HL-60/S4 treated with phorbol 12-myristate 13-acetate at 8.2 ng/mL for 4 days and 3 days (cell line): ENCODE measurements around the gene GALR2.
"Not testable (repeated sequence)": the region's sequence is repeated elsewhere in the genome, so short reads cannot be mapped to it uniquely, and the experiment has no call there.

Source experiments
- in situ Hi-C: fragments of 300-500 bp; cut with MboI; formaldehyde crosslinking; loops from 2 replicates; pipeline ENCODE4 v1.15.0; 2022; ENCODE audit warnings: low sequenced_read_pairs

The GALR2 gene

GRCh38 chr17:76049836-76050537 lies 24.6 kb upstream of the GALR2 start:
- in situ Hi-C loops = no loop called here

GRCh38 chr17:76050538-76051467 lies 23.8 kb upstream of the GALR2 start:
- in situ Hi-C loops = no loop called here

GRCh38 chr17:76051561-76051960 lies 23.0 kb upstream of the GALR2 start:
- in situ Hi-C loops = no loop called here

- in situ Hi-C loops = no loop called here
Observed at GRCh38 chr17:76053246-76054111, 21.1 kb upstream of the GALR2 start.

- in situ Hi-C loops = no loop called here
Observed at GRCh38 chr17:76054112-76054476, 20.5 kb upstream of the GALR2 start.

GRCh38 chr17:76056882-76057281 lies 17.7 kb upstream of the GALR2 start:
- in situ Hi-C loops = no loop called here

- in situ Hi-C loops = not testable (repeated sequence)
Observed at GRCh38 chr17:76058264-76058663, 16.3 kb upstream of the GALR2 start.

- in situ Hi-C loops = no loop called here
Observed at GRCh38 chr17:76063875-76064546, 10.6 kb upstream of the GALR2 start.

- in situ Hi-C loops = no loop called here
Observed at GRCh38 chr17:76065775-76066174, 8.8 kb upstream of the GALR2 start.

GRCh38 chr17:76071531-76072147 lies 2.9 kb upstream of the GALR2 start:
- in situ Hi-C loops = no loop called here

GRCh38 chr17:76072148-76072858 lies 2.3 kb upstream of the GALR2 start, which contains the start of gene SRP68:
TSS of gene SRP68 (minus strand) at chr17:76072517. CDS start at chr17:76072491, 26 bp downstream.
- in situ Hi-C loops = no loop called here

- in situ Hi-C loops = no loop called here
Observed at GRCh38 chr17:76075364-76076145, 974 bp downstream of the GALR2 start.

- in situ Hi-C loops = no loop called here
Observed at GRCh38 chr17:76076146-76076764, 1.7 kb downstream of the GALR2 start.

- in situ Hi-C loops = no loop called here
Observed at GRCh38 chr17:76076765-76077583, 2.4 kb downstream of the GALR2 start.

- in situ Hi-C loops = no loop called here
Observed at GRCh38 chr17:76077584-76078110, 3.1 kb downstream of the GALR2 start.

GRCh38 chr17:76078370-76078769 lies 3.8 kb downstream of the GALR2 start:
- in situ Hi-C loops = not testable (repeated sequence)

GRCh38 chr17:76078860-76079534 lies 4.4 kb downstream of the GALR2 start, which contains the start of gene ZACN:
TSS of gene ZACN (plus strand) at chr17:76079182. CDS start at chr17:76079265, 83 bp downstream.
- in situ Hi-C loops = no loop called here
